ENCODE results near the gene CAPRIN1. TPM values are rescaled to one million over a fixed set of nuclear protein-coding genes. Genes with fewer than 3 reads are reported as not detected.

CAPRIN1 gene
- total and polyA plus RNA-seq, 2 of the 8 experiments (the other 6 are each of a cell fraction or from before 2014, with no cell fraction given): 221 to 317 TPM

- no peaks in the 10 kb centered on the region for H3K79me1 ChIP-seq (ENCODE audit: low read depth, low read length)
- H2BK12ac ChIP-seq (ENCODE audit: low read depth, low read length): no peak overlapping the region
- H2BK15ac ChIP-seq (ENCODE audit: low read length): no peak overlapping the region
- H4K91ac ChIP-seq (replicated peaks; ENCODE audit: insufficient read length, low read length): no peak overlapping the region
- H2AFZ ChIP-seq (ENCODE audit: low read length): no peak overlapping the region
- peaks cover 2 to 12% of the 10 kb centered on the region in 2 experiments for H4K20me1 ChIP-seq (replicated peaks in 1 of 2; ENCODE audit: control insufficient read depth in 1 of 2, insufficient read depth in 2 of 2, low read length in 2 of 2)
- H2BK120ac ChIP-seq (replicated peaks; ENCODE audit: low read depth, low read length): no peak overlapping the region
- no peak for FAIRE-seq
- no peak overlapping the region for H2BK5ac ChIP-seq (ENCODE audit: low read depth, low read length)
- no peak overlapping the region for H4K8ac ChIP-seq (ENCODE audit: extremely low read depth, insufficient read depth, low read length)
- no peak overlapping the region for H3K4ac ChIP-seq (replicated peaks; ENCODE audit: insufficient read length, low read depth, low read length)
- 90% methylated on average over 5 of the region's 5 CpGs; no CpG with 5 or more reads in 1 of the 2 experiments for WGBS, 2 experiments (ENCODE audit: extremely low coverage in 1 of 2, insufficient coverage in 1 of 2, insufficient read length in 1 of 2, insufficient replicate concordance in 2 of 2, low coverage in 1 of 2, low lambda C conversion rate in 2 of 2, missing lambda C conversion rate in 1 of 2)
- H2AK5ac ChIP-seq (ENCODE audit: low read depth, low read length): no peak overlapping the region
- no peak overlapping the region for H2BK20ac ChIP-seq (ENCODE audit: low read length)
- no peaks in the 10 kb centered on the region for H3K9me3 ChIP-seq (ENCODE audit: insufficient read depth in 2 of 2, low read depth in 1 of 2, low read length in 1 of 2)
- H3K27ac ChIP-seq (ENCODE audit: low read depth, low read length): no peak overlapping the region
- H3K36me3 ChIP-seq (ENCODE audit: control insufficient read depth in 2 of 4, insufficient read depth in 4 of 4, low read length in 3 of 4): peaks cover 30 to 69% (median 48%) of the 10 kb centered on the region in 4 experiments
- no peaks in the 10 kb centered on the region for H3K23me2 ChIP-seq (ENCODE audit: low read depth, low read length)
- ChIA-PET CTCF (ENCODE audit: partially characterized antibody) (interaction anchor here (1.1 to 5.5 kb wide), 4 partner anchors 9 to 216 kb away, joined by 4 to 42 read pairs (median 5); no protein-coding TSS in a partner anchor), POLR2A (ENCODE audit: partially characterized antibody) (interaction anchor here (0.7 to 1.0 kb wide), 2 partner anchors 9 to 14 kb away, joined by 3 read pairs; no protein-coding TSS in a partner anchor)
- no peak overlapping the region for H3K9ac ChIP-seq (replicated peaks in 1 of 4; ENCODE audit: extremely low read depth in 1 of 4, low read depth in 3 of 4, low read length in 3 of 4)
- no peak overlapping the region for H3K18ac ChIP-seq (ENCODE audit: extremely low read depth, low read length)
- no peak overlapping the region for H3K14ac ChIP-seq (ENCODE audit: insufficient read length)
- TF ChIP-seq BACH1 (IDR thresholded peaks at IDR 0.05; ENCODE audit: low read length) (no peak), RXRA (IDR thresholded peaks at IDR 0.05; ENCODE audit: insufficient read depth, low read depth, low read length) (no peak), HDAC6 (IDR thresholded peaks at IDR 0.05; ENCODE audit: low read depth, low read length) (no peak), GTF2F1 (IDR thresholded peaks at IDR 0.05; ENCODE audit: borderline replicate concordance, low read depth, low read length) (no peak), CHD2 (IDR thresholded peaks at IDR 0.05; ENCODE audit: low read length) (no peak), ATF3 (IDR thresholded peaks at IDR 0.05; ENCODE audit: insufficient read depth, low read depth, low read length) (no peak), YY1 (IDR thresholded peaks at IDR 0.05; ENCODE audit: low read depth, low read length) (no peak), RFX5 (IDR thresholded peaks at IDR 0.05; ENCODE audit: borderline replicate concordance, low read depth, low read length) (no peak)
- H3K23ac ChIP-seq (ENCODE audit: insufficient read length): no peak overlapping the region
- DNase-seq (ENCODE audit: low read depth in 1 of 2, low spot score in 2 of 2): no peak
- H3K4me3 ChIP-seq (ENCODE audit: extremely low read depth in 1 of 4, insufficient read depth in 2 of 4, low read depth in 3 of 4, low read length in 4 of 4): no peak overlapping the region
- no peak overlapping the region for H4K5ac ChIP-seq (ENCODE audit: insufficient read length, low read depth, low read length)
- H3K56ac ChIP-seq (replicated peaks; ENCODE audit: insufficient read length, low read depth, low read length): no peak overlapping the region
- no peaks in the 10 kb centered on the region for H3K4me1 ChIP-seq (replicated peaks in 1 of 4; ENCODE audit: control insufficient read depth in 3 of 4, insufficient read depth in 4 of 4, low read length in 3 of 4)
- H3K27me3 ChIP-seq (replicated peaks in 1 of 4; ENCODE audit: control insufficient read depth in 3 of 4, extremely low read depth in 1 of 4, insufficient read depth in 3 of 4, low read length in 3 of 4): no peaks in the 10 kb centered on the region
- H3K79me2 ChIP-seq (ENCODE audit: control insufficient read depth in 1 of 2, insufficient read depth in 2 of 2, low read length in 2 of 2): no peaks in the 10 kb centered on the region
- no peak overlapping the region for H3K4me2 ChIP-seq (ENCODE audit: insufficient read depth in 1 of 2, low read depth in 2 of 2, low read length in 2 of 2)
Measured at GRCh38 chr11:34146866-34147265, 95.3 kb downstream of the CAPRIN1 start.
